H1 (cell line): ENCODE results near the gene BNC2. TPM values are rescaled to one million over a fixed set of nuclear protein-coding genes. Genes with fewer than 3 reads are reported as not detected.

Source experiments
- CTCF ChIA-PET: fragments of 300-600 bp; sonication (Branson Sonifier 250); formaldehyde crosslinking; loops from one replicate; lab custom pipeline; 2021; ENCODE audit not compliant: partially characterized antibody; lab: Charles Lee
- POLR2A ChIA-PET: fragments of 300-600 bp; sonication (Branson Sonifier 250); formaldehyde crosslinking; loops from one replicate; lab custom pipeline; 2021; ENCODE audit warnings: inconsistent platforms; ENCODE audit not compliant: partially characterized antibody; lab: Charles Lee
- DNase-seq, 2 experiments: peaks; one replicate each; pipeline versions ENCODE4 v3.0.0 to v3.0.0-alpha.2; 2010 to 2022; ENCODE audit warnings: low spot score in 2 of 2, low read depth in 1 of 2, mixed read lengths in 1 of 2
- FAIRE-seq: peaks from 2 replicates; lab custom pipeline; 2011; peaks lifted over from hg19 to GRCh38; lab: Jason Lieb, UNC
- H2AFZ ChIP-seq: 2 replicates; pipeline ENCODE4 v1.8.1; 2012; ENCODE audit warnings: low read length, inconsistent platforms
- H2AK5ac ChIP-seq: 2 replicates; pipeline ENCODE4 v1.6.1; 2013; ENCODE audit warnings: low read depth, low read length
- H2BK120ac ChIP-seq: replicated peaks from 2 replicates; pipeline ENCODE3; 2013; ENCODE audit warnings: low read depth, low read length, inconsistent platforms
- H2BK12ac ChIP-seq: 2 replicates; pipeline ENCODE4 v1.6.1; 2013; ENCODE audit warnings: low read depth, low read length
- H2BK15ac ChIP-seq: 2 replicates; pipeline ENCODE4 v1.6.1; 2013; ENCODE audit warnings: low read length
- H2BK20ac ChIP-seq: 2 replicates; pipeline ENCODE4 v1.6.1; 2013; ENCODE audit warnings: low read length
- H2BK5ac ChIP-seq: 2 replicates; pipeline ENCODE4 v1.6.1; 2013; ENCODE audit warnings: low read depth, low read length
- H3K14ac ChIP-seq: 2 replicates; pipeline ENCODE4 v1.6.1; 2013; ENCODE audit warnings: inconsistent platforms; ENCODE audit not compliant: insufficient read length
- H3K18ac ChIP-seq: 2 replicates; pipeline ENCODE4 v1.6.1; 2013; ENCODE audit warnings: low read length; ENCODE audit errors: extremely low read depth
- H3K23ac ChIP-seq: 2 replicates; pipeline ENCODE4 v1.6.1; 2013; ENCODE audit warnings: inconsistent platforms; ENCODE audit not compliant: insufficient read length
- H3K23me2 ChIP-seq: 2 replicates; pipeline ENCODE4 v1.6.1; 2013; ENCODE audit warnings: low read depth, low read length
- H3K27ac ChIP-seq: 2 replicates; pipeline ENCODE4 v1.6.1; 2011; ENCODE audit warnings: low read depth, low read length, inconsistent platforms
- H3K27me3 ChIP-seq, 4 experiments: replicated peaks in 1 of 4; 1 replicate in 1 of 4; 2 replicates in 3 of 4; pipeline versions ENCODE4 v1.6.1 to v1.8.1; 2011 to 2013; ENCODE audit warnings: low read length in 3 of 4, mild to moderate bottlenecking in 3 of 4, inconsistent platforms in 2 of 4, mixed read lengths in 2 of 4, moderate library complexity in 1 of 4; ENCODE audit not compliant: control insufficient read depth in 3 of 4, insufficient read depth in 3 of 4; ENCODE audit errors: extremely low read depth in 1 of 4
- H3K36me3 ChIP-seq, 4 experiments: 2 replicates each; pipeline versions ENCODE4 v1.6.1 to v1.8.1; 2011 to 2013; ENCODE audit warnings: mild to moderate bottlenecking in 4 of 4, low read length in 3 of 4, moderate library complexity in 2 of 4, control low read depth in 1 of 4, inconsistent platforms in 1 of 4; ENCODE audit not compliant: insufficient read depth in 4 of 4, control insufficient read depth in 2 of 4
- H3K4ac ChIP-seq: replicated peaks from 2 replicates; pipeline ENCODE3; 2013; ENCODE audit warnings: low read length, low read depth, mixed read lengths, inconsistent platforms; ENCODE audit not compliant: insufficient read length
- H3K4me1 ChIP-seq, 4 experiments: replicated peaks in 1 of 4; 1 replicate in 1 of 4; 2 replicates in 3 of 4; pipeline versions ENCODE4 v1.6.1 to v1.8.1; 2011 to 2013; ENCODE audit warnings: low read length in 3 of 4, inconsistent platforms in 2 of 4, mixed read lengths in 1 of 4; ENCODE audit not compliant: insufficient read depth in 4 of 4, control insufficient read depth in 3 of 4
- H3K4me2 ChIP-seq, 2 experiments: 2 replicates each; pipeline versions ENCODE4 v1.6.1 to v1.8.1; 2011 to 2013; ENCODE audit warnings: low read depth in 2 of 2, low read length in 2 of 2, control low read depth in 1 of 2, inconsistent platforms in 1 of 2, mild to moderate bottlenecking in 1 of 2; ENCODE audit not compliant: insufficient read depth in 1 of 2
- H3K4me3 ChIP-seq, 4 experiments: fragments of 200-600, 300-600 bp in 1 of 4; sonication (generic), shearing (Covaris generic), sonication (Bioruptor Twin) in 1 of 4; 2 replicates each; pipeline versions ENCODE4 v1.5.1 to v1.8.1; 2011 to 2016; ENCODE audit warnings: low read length in 4 of 4, low read depth in 3 of 4, control low read depth in 2 of 4, inconsistent platforms in 2 of 4, mild to moderate bottlenecking in 2 of 4, mixed read lengths in 1 of 4, moderate library complexity in 1 of 4; ENCODE audit not compliant: insufficient read depth in 2 of 4; ENCODE audit errors: extremely low read depth in 1 of 4
- H3K56ac ChIP-seq: replicated peaks from 2 replicates; pipeline ENCODE3; 2013; ENCODE audit warnings: low read depth, mild to moderate bottlenecking, mixed read lengths, low read length, inconsistent platforms; ENCODE audit not compliant: insufficient read length
- H3K79me1 ChIP-seq: 2 replicates; pipeline ENCODE4 v1.6.1; 2013; ENCODE audit warnings: low read depth, low read length, control low read depth
- H3K79me2 ChIP-seq, 2 experiments: 2 replicates each; pipeline versions ENCODE4 v1.6.1 to v1.8.1; 2012 to 2013; ENCODE audit warnings: low read length in 2 of 2, mild to moderate bottlenecking in 2 of 2, inconsistent platforms in 1 of 2; ENCODE audit not compliant: insufficient read depth in 2 of 2, control insufficient read depth in 1 of 2
- H3K9ac ChIP-seq, 4 experiments: replicated peaks in 1 of 4; 1 replicate in 1 of 4; 2 replicates in 3 of 4; pipeline versions ENCODE4 v1.6.1 to v1.8.1; 2011 to 2013; ENCODE audit warnings: low read depth in 3 of 4, low read length in 3 of 4, control low read depth in 2 of 4, mild to moderate bottlenecking in 2 of 4, moderate library complexity in 2 of 4, inconsistent platforms in 1 of 4; ENCODE audit errors: extremely low read depth in 1 of 4
- H3K9me3 ChIP-seq, 2 experiments: 2 replicates each; pipeline versions ENCODE4 v1.6.1 to v1.8.1; 2012 to 2013; ENCODE audit warnings: mild to moderate bottlenecking in 2 of 2, moderate library complexity in 2 of 2, control low read depth in 1 of 2, inconsistent platforms in 1 of 2, low read depth in 1 of 2, low read length in 1 of 2, mixed read lengths in 1 of 2; ENCODE audit not compliant: insufficient read depth in 2 of 2
- H4K20me1 ChIP-seq, 2 experiments: replicated peaks in 1 of 2; 2 replicates each; pipeline versions ENCODE3 to v1.8.1; 2011 to 2013; ENCODE audit warnings: inconsistent platforms in 2 of 2, low read length in 2 of 2, mild to moderate bottlenecking in 1 of 2; ENCODE audit not compliant: insufficient read depth in 2 of 2, control insufficient read depth in 1 of 2
- H4K5ac ChIP-seq: 2 replicates; pipeline ENCODE4 v1.6.1; 2013; ENCODE audit warnings: low read length, low read depth, mixed read lengths, inconsistent platforms; ENCODE audit not compliant: insufficient read length
- H4K8ac ChIP-seq: 2 replicates; pipeline ENCODE4 v1.8.0; 2013; ENCODE audit warnings: mild to moderate bottlenecking, moderate library complexity, low read length, inconsistent platforms; ENCODE audit not compliant: insufficient read depth; ENCODE audit errors: extremely low read depth
- H4K91ac ChIP-seq: replicated peaks from 2 replicates; pipeline ENCODE3; 2013; ENCODE audit warnings: low read length, mixed read lengths, inconsistent platforms; ENCODE audit not compliant: insufficient read length
- BCL11A ChIP-seq, 2 experiments: IDR thresholded peaks; one replicate each; pipeline ENCODE4 v1.6.1; 2011; ENCODE audit warnings: low read depth in 2 of 2, low read length in 2 of 2, mild to moderate bottlenecking in 2 of 2
- CBX8 ChIP-seq: fragments of 300-800, 300-1000 bp; sonication (generic); IDR thresholded peaks from 2 replicates; pipeline ENCODE4 v1.7.1; 2016; ENCODE audit warnings: low read depth, low read length, borderline replicate concordance
- EGR1 ChIP-seq: IDR thresholded peaks from 2 replicates; pipeline ENCODE4 v1.6.1; 2011; ENCODE audit warnings: low read depth, low read length, borderline replicate concordance
- GABPA ChIP-seq: IDR thresholded peaks from 2 replicates; pipeline ENCODE4 v1.6.1; 2011; ENCODE audit warnings: mild to moderate bottlenecking, low read length, moderate library complexity, borderline replicate concordance; ENCODE audit not compliant: insufficient read depth
- NANOG ChIP-seq: IDR thresholded peaks from 2 replicates; pipeline ENCODE4 v1.6.1; 2011; ENCODE audit warnings: low read length, low read depth, mild to moderate bottlenecking, inconsistent platforms; ENCODE audit not compliant: insufficient read depth, poor library complexity, severe bottlenecking
- POU5F1 ChIP-seq: IDR thresholded peaks from 2 replicates; pipeline ENCODE4 v1.6.1; 2011; ENCODE audit warnings: low read depth, mild to moderate bottlenecking, low read length, moderate library complexity
- RAD21 ChIP-seq, 2 experiments: IDR thresholded peaks in 1 of 2; conservative IDR thresholded peaks in 1 of 2; 2 replicates each; pipeline ENCODE4 v1.6.1; 2011; ENCODE audit warnings: low read depth in 2 of 2, low read length in 2 of 2, improper control_type of control experiment in 1 of 2, inconsistent platforms in 1 of 2, mild to moderate bottlenecking in 1 of 2, moderate library complexity in 1 of 2
- SIX5 ChIP-seq: IDR thresholded peaks from 2 replicates; pipeline ENCODE4 v1.6.1; 2011; ENCODE audit warnings: mild to moderate bottlenecking, low read depth, low read length
- SP2 ChIP-seq: IDR thresholded peaks from 2 replicates; pipeline ENCODE4 v1.6.1; 2012; ENCODE audit warnings: mild to moderate bottlenecking, low read length, inconsistent platforms
- SUZ12 ChIP-seq: fragments of 200-600 bp; sonication (generic); IDR thresholded peaks from 2 replicates; pipeline ENCODE4 v1.6.1; 2012; ENCODE audit warnings: mild to moderate bottlenecking, inconsistent platforms, low read length, moderate library complexity, mixed read lengths
- TAF7 ChIP-seq: optimal IDR thresholded peaks from 2 replicates; pipeline ENCODE3; 2011; ENCODE audit warnings: low read depth, mild to moderate bottlenecking, inconsistent platforms, low read length, moderate library complexity, borderline replicate concordance
- ZNF274 ChIP-seq: IDR thresholded peaks from 2 replicates; pipeline ENCODE4 v1.7.0; 2012; ENCODE audit warnings: low read length, borderline replicate concordance; ENCODE audit errors: extremely low read depth
- WGBS, 2 experiments: shearing (Covaris generic) in 1 of 2; methylation state at CpG; one replicate each; pipeline versions ENCODE4 v1.1.6 to v1.1.7; 2013 to 2015; ENCODE audit warnings: low lambda C conversion rate in 2 of 2, mixed read lengths in 2 of 2, inconsistent platforms in 1 of 2, low coverage in 1 of 2, missing lambda C conversion rate in 1 of 2; ENCODE audit not compliant: insufficient replicate concordance in 2 of 2, insufficient coverage in 1 of 2, insufficient read length in 1 of 2; ENCODE audit errors: extremely low coverage in 1 of 2, missing lambda C conversion rate in 1 of 2; 5-methylcytosine and 5-hydroxymethylcytosine counted together
- polyA plus RNA-seq, 7 experiments: library from polyadenylated mRNA; depleted of rRNA in 3 of 7; stranded (reverse) in 5 of 7; unstranded in 2 of 7; fragments of >200 nt in 5 of 7; fragments of 200-250 nt in 2 of 7; gene quantifications; 1 replicate in 5 of 7; 2 replicates in 1 of 7; 4 replicates in 1 of 7; pipeline versions ENCODE4 v1.2.1 to v1.2.3, GENCODE V29; 2011 to 2013; ENCODE audit warnings: missing spikeins in 2 of 7, mixed read lengths in 2 of 7
- total RNA-seq: library from RNA; stranded (reverse); fragmentation: NEBNext Ultra II Directional; extraction: Animal tissue kit (Norgen Biotek cat#: 25700); gene quantifications from 2 replicates; pipeline ENCODE4 v1.2.1, GENCODE V29; 2021

BNC2 gene
- total and polyA plus RNA-seq, 2 of the 8 experiments (the other 6 are each of a cell fraction or from before 2014, with no cell fraction given): 16.0 to 26.8 TPM

GRCh38 chr9:16796304-16796825 is 74.1 kb downstream of the BNC2 start:
- Histone ChIP-seq H3K9ac (no peak overlapping the region), H4K20me1 (no peaks in the 10 kb centered on the region), H3K27ac (no peak overlapping the region), H3K4ac (no peak overlapping the region), H2AK5ac (no peak overlapping the region), H4K91ac (no peak overlapping the region), H2BK12ac (no peak overlapping the region), H2BK20ac (no peak overlapping the region), H3K36me3 (no peaks in the 10 kb centered on the region), H4K5ac (no peak overlapping the region), H3K4me3 (no peak overlapping the region), H4K8ac (no peak overlapping the region), H3K4me1 (peaks cover 1 to 28% (median 5%) of the 10 kb centered on the region in 4 experiments; a peak in 6 of 7 replicates), H2BK5ac (no peak overlapping the region), H3K18ac (no peak overlapping the region), H3K79me2 (peaks cover 0 to 92% of the 10 kb centered on the region in 2 experiments; a peak in 3 of 4 replicates), H3K4me2 (no peak overlapping the region), H2BK120ac (no peak overlapping the region), H3K23me2 (no peaks in the 10 kb centered on the region), H3K14ac (no peak overlapping the region), H3K23ac (no peak overlapping the region), H3K56ac (no peak overlapping the region), H3K79me1 (no peaks in the 10 kb centered on the region), H3K9me3 (no peaks in the 10 kb centered on the region), H2AFZ (no peak overlapping the region), H2BK15ac (no peak overlapping the region), H3K27me3 (no peaks in the 10 kb centered on the region)
- FAIRE-seq (peak; percentile 50), DNase-seq (no peak)
- WGBS, 2 experiments: 61% methylated on average over 4 of the region's 5 CpGs; no CpG with 5 or more reads in 1 of the 2 experiments
- ChIA-PET POLR2A (interaction anchor here (0.6 to 3.4 kb wide), 4 partner anchors 9 to 88 kb away, joined by 3 to 16 read pairs (median 4); no protein-coding TSS in a partner anchor), CTCF (interaction anchor here (0.5 to 1.9 kb wide), 2 partner anchors 13 to 50 kb away, joined by 3 to 7 read pairs; no protein-coding TSS in a partner anchor)
- TF ChIP-seq GABPA (no peak), CBX8 (no peak), ZNF274 (no peak), SUZ12 (no peak), BCL11A (IDR thresholded peaks at IDR 0.05; ENCODE audit: low read depth in 2 of 2, low read length in 2 of 2) (no peak), SP2 (no peak), SIX5 (no peak), NANOG (no peak), POU5F1 (no peak), EGR1 (no peak), TAF7 (no peak), RAD21 (IDR thresholded peaks at IDR 0.05 in 1 of 2, conservative IDR thresholded peaks at IDR 0.05 in 1 of 2; ENCODE audit: low read depth in 2 of 2, low read length in 2 of 2) (no peak)
